ENCODE results near the gene DNMT3A. TPM values are rescaled to one million over a fixed set of nuclear protein-coding genes. Genes with fewer than 3 reads are reported as not detected.
A peak's percentile ranks its signal among the peaks of the same experiment; 100 is the strongest.

The DNMT3A gene
- total and polyA plus RNA-seq, 12 donors = 10.6 to 53.4 (median 25.0) TPM

DNA sequence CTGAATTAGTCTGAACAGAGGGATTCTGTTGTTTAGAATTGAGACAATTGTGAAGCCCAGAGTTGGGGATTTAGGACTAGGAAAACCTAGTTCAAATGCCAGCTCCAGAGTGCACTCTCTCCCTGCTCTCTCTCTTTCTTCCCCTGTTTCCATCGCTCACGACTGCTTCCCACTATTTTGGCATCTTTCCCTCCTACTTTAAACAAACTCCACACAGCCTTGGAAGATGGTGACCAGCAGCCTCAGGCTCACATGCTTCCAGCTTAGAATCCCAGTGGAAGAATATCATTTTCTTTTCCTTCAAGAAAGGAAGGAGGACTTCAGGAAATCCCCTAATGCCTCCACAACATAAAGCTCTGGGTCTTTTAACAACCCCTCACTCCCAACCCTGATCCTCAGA, 6.1 kb upstream of the DNMT3A start:
- no peak overlapping the region for H3K4me3 ChIP-seq
- TF ChIP-seq, protein P1, sequence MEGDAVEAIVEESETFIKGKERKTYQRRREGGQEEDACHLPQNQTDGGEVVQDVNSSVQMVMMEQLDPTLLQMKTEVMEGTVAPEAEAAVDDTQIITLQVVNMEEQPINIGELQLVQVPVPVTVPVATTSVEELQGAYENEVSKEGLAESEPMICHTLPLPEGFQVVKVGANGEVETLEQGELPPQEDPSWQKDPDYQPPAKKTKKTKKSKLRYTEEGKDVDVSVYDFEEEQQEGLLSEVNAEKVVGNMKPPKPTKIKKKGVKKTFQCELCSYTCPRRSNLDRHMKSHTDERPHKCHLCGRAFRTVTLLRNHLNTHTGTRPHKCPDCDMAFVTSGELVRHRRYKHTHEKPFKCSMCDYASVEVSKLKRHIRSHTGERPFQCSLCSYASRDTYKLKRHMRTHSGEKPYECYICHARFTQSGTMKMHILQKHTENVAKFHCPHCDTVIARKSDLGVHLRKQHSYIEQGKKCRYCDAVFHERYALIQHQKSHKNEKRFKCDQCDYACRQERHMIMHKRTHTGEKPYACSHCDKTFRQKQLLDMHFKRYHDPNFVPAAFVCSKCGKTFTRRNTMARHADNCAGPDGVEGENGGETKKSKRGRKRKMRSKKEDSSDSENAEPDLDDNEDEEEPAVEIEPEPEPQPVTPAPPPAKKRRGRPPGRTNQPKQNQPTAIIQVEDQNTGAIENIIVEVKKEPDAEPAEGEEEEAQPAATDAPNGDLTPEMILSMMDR (IDR thresholded peaks at IDR 0.05) = no peak
- TF ChIP-seq POLR2A (IDR thresholded peaks at IDR 0.05) = no peak
- H3K27me3 ChIP-seq = no peaks in the 10 kb centered on the region
- H3K27ac ChIP-seq = no peak overlapping the region
- H3K9me3 ChIP-seq (replicated peaks in 1 of 3) = no peaks in the 10 kb centered on the region
- intact Hi-C loops (cut with DNase I) = no loop called here
- no peaks in the 10 kb centered on the region for H3K36me3 ChIP-seq (replicated peaks in 1 of 2)
- 25 to 52% (median 30%) methylated on average over 2 of the region's 2 CpGs for WGBS, 4 donors
- DNase-seq = no peak
- H3K4me1 ChIP-seq (replicated peaks in 1 of 2) = no peaks in the 10 kb centered on the region

DNA sequence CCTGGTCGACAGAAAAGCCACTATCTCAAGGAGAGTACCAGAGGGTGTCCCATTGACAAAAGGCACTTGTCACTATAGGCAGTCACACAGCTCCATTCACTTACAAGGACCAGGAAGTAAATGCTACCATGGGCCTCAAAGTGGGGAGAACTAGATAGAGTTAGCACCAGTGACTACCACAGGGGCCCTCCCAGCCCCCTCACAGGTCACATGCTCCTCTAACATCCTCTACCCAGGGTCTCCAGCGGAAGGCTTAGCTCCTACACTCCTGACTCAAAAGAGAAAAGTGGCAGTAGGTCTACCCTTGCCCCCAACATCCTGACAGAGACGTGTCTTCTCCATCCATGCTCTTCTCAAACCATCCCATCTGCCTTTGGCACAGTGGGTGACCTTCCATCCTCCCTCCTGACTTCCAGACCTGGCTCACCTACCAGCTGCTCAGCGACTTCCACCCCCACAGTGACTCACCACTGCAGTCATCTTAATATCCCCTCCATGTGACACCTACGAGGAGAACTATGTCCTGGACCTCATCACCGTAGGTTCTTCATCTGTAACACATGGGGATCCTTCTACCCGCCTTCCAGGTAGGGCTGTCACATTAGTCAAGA, 5.6 kb upstream of the DNMT3A start:
- H3K36me3 ChIP-seq (replicated peaks in 1 of 2) = no peaks in the 10 kb centered on the region

DNA sequence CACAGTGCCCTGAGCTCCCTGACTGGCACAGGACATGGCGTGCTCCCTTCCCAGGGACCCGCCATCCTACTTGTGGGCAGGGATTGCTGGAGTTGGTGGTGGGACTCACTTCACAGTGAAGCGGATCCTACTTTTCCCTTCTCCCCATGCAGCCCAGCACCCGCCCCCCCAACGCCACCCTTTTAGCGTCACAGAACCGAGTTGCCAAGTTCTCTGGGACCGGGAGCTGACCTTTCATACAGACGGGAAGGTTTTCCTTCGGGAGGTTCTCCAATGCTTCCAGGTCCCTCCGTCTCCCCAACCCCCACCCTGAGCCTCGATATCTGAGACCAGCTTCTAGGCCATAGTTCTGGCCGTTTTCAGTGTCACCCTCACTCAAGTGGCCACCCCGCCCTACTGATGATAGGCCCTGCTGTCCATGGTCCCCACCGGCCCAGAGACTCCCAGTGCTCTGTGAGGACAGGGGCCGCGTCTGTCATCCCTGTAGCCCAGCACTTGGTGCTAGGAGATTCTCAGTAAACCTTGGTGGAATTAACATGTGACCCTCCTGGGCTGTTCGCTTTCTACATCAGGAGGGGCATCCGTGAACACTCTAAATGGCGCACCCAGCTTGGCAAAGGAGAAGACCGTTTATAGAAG, 1.6 kb upstream of the DNMT3A start:
- peak in 1 of 7 donors; percentile 30 for DNase-seq
- Histone ChIP-seq H3K9me3 (replicated peaks in 1 of 3) (no peaks in the 10 kb centered on the region), H3K27ac (peak overlapping the region in 1 of 5 donors; percentile 92), H3K27me3 (no peaks in the 10 kb centered on the region), H3K36me3 (replicated peaks in 1 of 2) (no peaks in the 10 kb centered on the region), H3K4me3 (no peak overlapping the region), H3K4me1 (replicated peaks in 1 of 2) (peaks cover 12 to 22% of the 10 kb centered on the region in 2 donors)
- WGBS, 4 donors = 82 to 95% (median 89%) methylated on average over 19 to 21 of the region's 21 CpGs
- intact Hi-C loops (cut with DNase I) = loop anchor here (5.0 kb wide), 1 partner anchor 34 kb away; no protein-coding TSS in a partner anchor
- TF ChIP-seq, protein P1 (IDR thresholded peaks at IDR 0.05) = no peak
- TF ChIP-seq POLR2A (IDR thresholded peaks at IDR 0.05) = no peak

More for the DNA sequence above, 5.6 kb upstream of the DNMT3A start:
- no peak overlapping the region for H3K4me3 ChIP-seq
- DNase-seq = no peak
- no peak overlapping the region for H3K27ac ChIP-seq
- TF ChIP-seq POLR2A (IDR thresholded peaks at IDR 0.05) = no peak
- TF ChIP-seq, protein P1 (IDR thresholded peaks at IDR 0.05) = no peak
- H3K4me1 ChIP-seq (replicated peaks in 1 of 2) = no peaks in the 10 kb centered on the region
- intact Hi-C loops (cut with DNase I) = no loop called here
- 64 to 73% (median 71%) methylated on average over 6 to 7 of the region's 7 CpGs for WGBS, 4 donors
- no peaks in the 10 kb centered on the region for H3K27me3 ChIP-seq
- H3K9me3 ChIP-seq (replicated peaks in 1 of 3) = no peaks in the 10 kb centered on the region

DNA sequence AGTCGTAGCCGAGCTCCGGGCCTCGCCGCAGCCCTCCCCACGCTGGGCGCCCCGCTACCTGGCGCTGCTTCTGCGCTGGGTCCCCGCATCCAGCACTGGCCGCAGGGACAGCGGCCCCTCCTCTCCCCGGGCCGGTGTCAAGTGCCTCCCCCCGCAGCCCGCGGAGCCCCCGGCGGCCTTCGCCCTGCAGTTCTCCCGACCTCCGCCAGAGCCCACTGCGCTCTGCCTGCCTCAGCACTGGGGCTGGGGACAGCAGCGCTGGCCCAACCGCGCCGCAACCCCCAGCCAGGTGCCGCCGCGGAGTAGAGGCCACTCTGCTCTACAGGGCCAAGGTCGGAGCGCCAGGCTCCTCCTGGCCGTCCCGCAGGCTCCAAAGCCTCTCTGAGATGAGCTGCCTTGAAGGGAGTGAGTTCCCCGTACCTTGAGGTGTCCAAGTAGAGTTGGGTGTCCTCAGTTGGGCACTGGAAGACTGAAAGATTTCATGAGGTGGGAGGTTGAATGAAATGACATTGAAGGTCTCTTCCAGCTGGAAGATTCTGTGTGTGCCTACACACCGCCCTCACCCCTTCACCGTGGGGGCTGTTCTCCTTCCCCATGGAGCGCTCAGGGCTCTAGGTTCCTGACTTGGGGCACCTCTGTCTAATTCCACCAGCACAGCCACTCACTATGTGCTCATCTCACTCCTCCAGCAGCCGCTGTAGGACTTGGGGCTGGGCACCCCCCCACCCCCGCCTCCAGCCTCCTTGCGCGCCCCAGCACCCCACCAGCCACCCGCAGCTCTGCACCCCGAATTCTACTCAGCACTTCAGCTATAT, 854 bp upstream of the DNMT3A start:
- H3K4me1 ChIP-seq (replicated peaks in 1 of 2) = peaks cover 12 to 30% of the 10 kb centered on the region in 2 donors
- peak overlapping the region in 3 of 5 donors; percentile 60 to 92 (median 78) for H3K27ac ChIP-seq
- peak; percentile 84 to 92 (median 86) for DNase-seq
- WGBS, 4 donors = 16 to 41% (median 27%) methylated on average over 6 to 45 of the region's 45 CpGs
- intact Hi-C loops (cut with DNase I) = loop anchor here (5.0 kb wide), 1 partner anchor 35 kb away; no protein-coding TSS in a partner anchor
- H3K36me3 ChIP-seq (replicated peaks in 1 of 2) = no peaks in the 10 kb centered on the region
- peak in 1 of 2 donors; percentile 41 for TF ChIP-seq POLR2A (IDR thresholded peaks at IDR 0.05)
- TF ChIP-seq, protein P1 (IDR thresholded peaks at IDR 0.05) = peak; percentile 90 to 100 (median 98)
- peak overlapping the region in 2 of 4 donors; percentile 40 to 66 for H3K4me3 ChIP-seq
- no peaks in the 10 kb centered on the region for H3K27me3 ChIP-seq
- H3K9me3 ChIP-seq (replicated peaks in 1 of 3) = no peaks in the 10 kb centered on the region
